GM12891 (cell line): Measurements from ENCODE around the gene GHRL.
A peak's percentile ranks its signal among the peaks of the same experiment; 100 is the strongest.

ENCODE experiments used
- DNase-seq: peaks from one replicate; pipeline ENCODE4 v3.0.0; 2011; ENCODE audit warnings: low spot score; ENCODE audit not compliant: insufficient read length
- FAIRE-seq: peaks from 2 replicates; lab custom pipeline; 2011; peaks lifted over from hg19 to GRCh38; lab: Jason Lieb, UNC
- PAX5 ChIP-seq: IDR thresholded peaks from 2 replicates; pipeline ENCODE4 v1.6.1; 2011; ENCODE audit warnings: low read length, moderate library complexity, mild to moderate bottlenecking; ENCODE audit not compliant: insufficient read depth, severe bottlenecking
- POLR2A ChIP-seq: IDR thresholded peaks from 2 replicates; pipeline ENCODE4 v1.6.1; 2011; ENCODE audit warnings: low read depth, low read length, control low read depth
- POLR2AphosphoS5 ChIP-seq: IDR thresholded peaks from 2 replicates; pipeline ENCODE4 v1.6.1; 2011; ENCODE audit warnings: low read depth, low read length, control low read depth
- POU2F2 ChIP-seq: IDR thresholded peaks from 2 replicates; pipeline ENCODE4 v1.6.1; 2011; ENCODE audit warnings: low read depth, mild to moderate bottlenecking, control low read depth, low read length, moderate library complexity
- SPI1 ChIP-seq: IDR thresholded peaks from 2 replicates; pipeline ENCODE4 v1.6.1; 2011; ENCODE audit warnings: low read depth, low read length, control low read depth
- TAF1 ChIP-seq: IDR thresholded peaks from 2 replicates; pipeline ENCODE4 v1.6.1; 2011; ENCODE audit warnings: low read depth, low read length, control low read depth

Gene GHRL

GRCh38 chr3:10328460-10329071 lies 35.8 kb upstream of the GHRL start:
- TF ChIP-seq PAX5 (no peak), POU2F2 (no peak), POLR2A (no peak), SPI1 (no peak), POLR2AphosphoS5 (no peak), TAF1 (no peak)
- FAIRE-seq: no peak
- DNase-seq: no peak

GRCh38 chr3:10327592-10327991 lies 34.8 kb upstream of the GHRL start:
- TF ChIP-seq TAF1 (no peak), POLR2AphosphoS5 (no peak), POU2F2 (no peak), SPI1 (no peak), POLR2A (no peak)
- DNase-seq: no peak
- no peak for FAIRE-seq

GRCh38 chr3:10322352-10322710 lies 29.6 kb upstream of the GHRL start:
- DNase-seq (no peak), FAIRE-seq (no peak)
- no peak for TF ChIP-seq TAF1
- no peak for TF ChIP-seq POLR2A
- no peak for TF ChIP-seq SPI1
- no peak for TF ChIP-seq POLR2AphosphoS5
- TF ChIP-seq POU2F2: no peak
- TF ChIP-seq PAX5: no peak

GRCh38 chr3:10321630-10322351 lies 29.0 kb upstream of the GHRL start:
- FAIRE-seq: no peak
- no peak for DNase-seq
- TF ChIP-seq TAF1: no peak
- no peak for TF ChIP-seq POU2F2
- no peak for TF ChIP-seq SPI1

- DNase-seq (no peak), FAIRE-seq (no peak)
- TF ChIP-seq TAF1 (no peak), POLR2AphosphoS5 (no peak), SPI1 (no peak), PAX5 (no peak), POU2F2 (no peak), POLR2A (no peak)
Observed at GRCh38 chr3:10320320-10320677, 27.6 kb upstream of the GHRL start.

GRCh38 chr3:10319804-10320203 lies 27.1 kb upstream of the GHRL start:
- FAIRE-seq (no peak), DNase-seq (no peak)
- TF ChIP-seq SPI1 (no peak), PAX5 (no peak), TAF1 (no peak), POLR2AphosphoS5 (no peak), POU2F2 (no peak), POLR2A (no peak)

- DNase-seq: no peak
- FAIRE-seq: no peak
- no peak for TF ChIP-seq POLR2AphosphoS5
Observed at GRCh38 chr3:10319251-10319650, 26.5 kb upstream of the GHRL start.

GRCh38 chr3:10317961-10318350 lies 25.2 kb upstream of the GHRL start:
- TF ChIP-seq POU2F2 (no peak), POLR2AphosphoS5 (no peak), PAX5 (no peak), TAF1 (no peak), POLR2A (no peak)
- FAIRE-seq (no peak), DNase-seq (no peak)

GRCh38 chr3:10317311-10317960 lies 24.7 kb upstream of the GHRL start:
- no peak for FAIRE-seq
- no peak for TF ChIP-seq POLR2AphosphoS5
- TF ChIP-seq PAX5: no peak
- no peak for DNase-seq

- DNase-seq (no peak), FAIRE-seq (no peak)
- no peak for TF ChIP-seq SPI1
- no peak for TF ChIP-seq PAX5
- TF ChIP-seq TAF1: no peak
- TF ChIP-seq POLR2A: no peak
- TF ChIP-seq POLR2AphosphoS5: peak; percentile 68; the same call in 1 of the 2 replicates
- no peak for TF ChIP-seq POU2F2
Observed at GRCh38 chr3:10315771-10316344, 23.1 kb upstream of the GHRL start.
